Progenitor cell of endocrine pancreas (in vitro differentiated cells): Measurements from ENCODE around the gene S100A14. TPM values are rescaled to one million over a fixed set of nuclear protein-coding genes. Genes with fewer than 3 reads are reported as not detected.

Experiments
- DNase-seq: peaks from one replicate; pipeline ENCODE4 v3.0.0; 2021; ENCODE audit warnings: low spot score; ENCODE audit not compliant: unreplicated experiment
- H3K27ac Mint-ChIP-seq: 2 replicates; pipeline ENCODE4 v1.8.0; 2021; ENCODE audit warnings: mild to moderate bottlenecking, moderate library complexity, mixed read lengths
- H3K27me3 Mint-ChIP-seq: 2 replicates; pipeline ENCODE4 v1.8.0; 2021; ENCODE audit warnings: mixed read lengths
- H3K36me3 Mint-ChIP-seq: 2 replicates; pipeline ENCODE4 v1.8.0; 2022; ENCODE audit warnings: mixed read lengths; ENCODE audit not compliant: insufficient read depth
- H3K4me1 Mint-ChIP-seq: 2 replicates; pipeline ENCODE4 v1.8.0; 2021; ENCODE audit warnings: low read depth, mixed read lengths
- H3K4me3 Mint-ChIP-seq: 2 replicates; pipeline ENCODE4 v1.8.0; 2021; ENCODE audit warnings: low read depth, mild to moderate bottlenecking, moderate library complexity, mixed read lengths
- H3K9me3 Mint-ChIP-seq: 2 replicates; pipeline ENCODE4 v1.8.0; 2021; ENCODE audit warnings: low read depth, mixed read lengths
- total RNA-seq: library from RNA; stranded (reverse); gene quantifications from 2 replicates; pipeline ENCODE4 v1.2.1, GENCODE V29; 2021
- TF ChIP-seq, protein P1 (sequence below): fragments of 200-600 bp; sonication (generic); IDR thresholded peaks from one replicate; pipeline ENCODE4 v1.5.0; 2021; ENCODE audit warnings: antibody characterized with exemption, mild to moderate bottlenecking; ENCODE audit not compliant: unreplicated experiment

Gene S100A14
- total RNA-seq, 1 donor from 2014 or later: 1.4 TPM

DNA sequence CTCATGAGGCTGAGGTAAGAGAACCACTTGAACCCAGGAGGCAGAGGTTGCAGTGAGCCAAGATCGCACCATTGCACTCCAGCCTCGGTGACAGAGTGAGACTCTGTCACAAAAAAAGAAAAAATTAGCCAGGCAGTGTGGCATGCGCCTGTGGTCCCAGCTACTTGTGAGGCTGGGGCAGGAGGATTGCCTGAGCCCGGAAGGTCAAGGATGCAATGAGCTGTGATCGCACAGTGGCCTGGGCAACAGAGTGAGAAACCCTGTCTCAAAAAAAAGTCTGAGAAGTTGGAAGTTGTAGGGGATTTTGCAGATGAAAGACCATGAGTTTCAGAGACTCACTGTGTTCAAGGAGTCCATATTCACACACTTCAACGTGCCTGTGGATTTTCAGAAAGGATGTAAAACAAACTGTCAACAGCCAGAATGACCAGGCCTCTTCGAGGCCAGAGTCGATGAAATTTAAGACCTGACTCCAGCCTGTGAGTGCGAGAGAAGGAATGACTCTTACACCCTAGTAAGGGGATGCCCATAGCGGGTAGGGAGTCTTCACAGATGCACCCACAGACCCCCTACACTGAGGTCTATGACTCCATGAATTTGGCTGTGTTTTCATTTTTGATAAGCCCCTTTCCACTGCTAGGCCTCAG lies 9.0 kb upstream of the S100A14 start:
- Mint-ChIP-seq H3K4me3 (no peak overlapping the region), H3K36me3 (peaks cover 10% of the 10 kb centered on the region), H3K4me1 (peaks cover 22% of the 10 kb centered on the region), H3K27me3 (no peaks in the 10 kb centered on the region), H3K9me3 (no peaks in the 10 kb centered on the region), H3K27ac (no peak overlapping the region)
- no peak for DNase-seq
- TF ChIP-seq, protein P1, sequence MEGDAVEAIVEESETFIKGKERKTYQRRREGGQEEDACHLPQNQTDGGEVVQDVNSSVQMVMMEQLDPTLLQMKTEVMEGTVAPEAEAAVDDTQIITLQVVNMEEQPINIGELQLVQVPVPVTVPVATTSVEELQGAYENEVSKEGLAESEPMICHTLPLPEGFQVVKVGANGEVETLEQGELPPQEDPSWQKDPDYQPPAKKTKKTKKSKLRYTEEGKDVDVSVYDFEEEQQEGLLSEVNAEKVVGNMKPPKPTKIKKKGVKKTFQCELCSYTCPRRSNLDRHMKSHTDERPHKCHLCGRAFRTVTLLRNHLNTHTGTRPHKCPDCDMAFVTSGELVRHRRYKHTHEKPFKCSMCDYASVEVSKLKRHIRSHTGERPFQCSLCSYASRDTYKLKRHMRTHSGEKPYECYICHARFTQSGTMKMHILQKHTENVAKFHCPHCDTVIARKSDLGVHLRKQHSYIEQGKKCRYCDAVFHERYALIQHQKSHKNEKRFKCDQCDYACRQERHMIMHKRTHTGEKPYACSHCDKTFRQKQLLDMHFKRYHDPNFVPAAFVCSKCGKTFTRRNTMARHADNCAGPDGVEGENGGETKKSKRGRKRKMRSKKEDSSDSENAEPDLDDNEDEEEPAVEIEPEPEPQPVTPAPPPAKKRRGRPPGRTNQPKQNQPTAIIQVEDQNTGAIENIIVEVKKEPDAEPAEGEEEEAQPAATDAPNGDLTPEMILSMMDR: no peak

DNA sequence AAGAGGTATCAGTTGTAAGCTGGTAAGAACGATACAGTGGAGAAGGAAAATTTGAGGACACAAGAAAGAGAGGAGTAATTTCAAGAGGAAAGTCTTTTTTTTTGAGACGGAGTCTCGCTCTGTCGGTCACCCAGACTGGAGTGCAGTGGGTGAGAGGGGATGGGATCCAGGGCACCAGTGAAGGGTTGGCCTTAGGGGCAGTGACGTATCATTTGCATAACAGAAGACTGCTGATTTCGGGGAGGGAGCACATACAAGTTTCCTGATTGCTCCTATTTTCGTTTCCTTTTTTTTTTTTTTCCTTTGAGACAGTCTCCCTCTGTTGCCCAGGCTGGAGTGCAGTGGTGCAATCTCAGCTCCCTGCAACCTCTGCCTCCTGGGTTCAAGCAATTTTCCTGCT lies 7.0 kb upstream of the S100A14 start:
- Mint-ChIP-seq H3K27me3 (no peaks in the 10 kb centered on the region), H3K9me3 (no peaks in the 10 kb centered on the region), H3K36me3 (peaks cover 15% of the 10 kb centered on the region), H3K4me3 (no peak overlapping the region), H3K4me1 (peaks cover 20% of the 10 kb centered on the region), H3K27ac (peak overlapping the region; percentile 33)
- DNase-seq: no peak
- TF ChIP-seq, protein P1: no peak

DNA sequence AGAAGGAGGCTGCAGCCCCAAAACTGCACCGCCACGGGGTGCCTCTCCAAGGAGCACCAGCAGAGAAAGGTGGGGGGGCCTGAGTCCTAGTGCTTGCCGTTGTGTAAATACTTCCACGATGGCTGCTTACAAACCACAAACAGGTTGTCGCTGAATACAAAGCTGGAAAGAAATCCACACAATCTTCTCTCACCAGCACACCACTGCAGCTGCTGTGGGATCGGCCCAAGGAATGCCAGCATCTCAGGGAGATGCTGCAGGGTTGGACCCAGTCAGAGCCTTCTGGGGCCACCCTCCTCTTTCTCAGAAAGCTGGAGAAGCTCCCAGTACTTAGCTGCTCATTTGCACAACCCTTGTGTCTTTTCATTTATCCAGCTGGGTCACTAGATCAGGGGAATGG lies 3.0 kb upstream of the S100A14 start:
- TF ChIP-seq, protein P1: no peak

DNA sequence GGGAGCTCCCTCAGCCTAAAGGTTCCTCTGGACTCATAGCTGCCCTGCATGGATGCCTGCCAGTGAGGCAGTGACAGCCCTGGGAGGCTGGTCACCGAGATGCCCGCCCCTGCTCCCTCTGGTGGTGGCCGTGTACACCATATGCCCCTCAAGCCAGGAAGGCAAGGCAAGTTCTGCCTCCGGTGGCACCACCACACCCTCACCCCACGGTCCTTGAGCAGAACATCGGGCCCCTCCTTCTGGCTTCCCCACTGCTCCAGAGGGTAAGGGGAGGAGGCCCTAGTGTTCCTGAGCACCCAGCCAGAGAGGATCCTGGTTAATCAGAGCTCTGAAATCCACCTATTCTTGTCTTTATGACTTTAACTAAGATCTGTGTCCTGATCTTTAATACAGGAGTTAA lies 1.5 kb upstream of the S100A14 start:
- H3K4me1 Mint-ChIP-seq: peaks cover 7% of the 10 kb centered on the region
- no peaks in the 10 kb centered on the region for H3K27me3 Mint-ChIP-seq
- TF ChIP-seq, protein P1: peak; percentile 64
- no peaks in the 10 kb centered on the region for H3K9me3 Mint-ChIP-seq
- peak; percentile 43 for DNase-seq
- H3K4me3 Mint-ChIP-seq: no peak overlapping the region
- peaks cover 8% of the 10 kb centered on the region for H3K36me3 Mint-ChIP-seq
- H3K27ac Mint-ChIP-seq: no peak overlapping the region

More for the DNA sequence above, 3.0 kb upstream of the S100A14 start:
- DNase-seq: no peak
- no peaks in the 10 kb centered on the region for H3K9me3 Mint-ChIP-seq
- no peak overlapping the region for H3K27ac Mint-ChIP-seq
- H3K27me3 Mint-ChIP-seq: no peaks in the 10 kb centered on the region
- peaks cover 1% of the 10 kb centered on the region for H3K4me1 Mint-ChIP-seq
- no peak overlapping the region for H3K4me3 Mint-ChIP-seq
- peaks cover 13% of the 10 kb centered on the region for H3K36me3 Mint-ChIP-seq

DNA sequence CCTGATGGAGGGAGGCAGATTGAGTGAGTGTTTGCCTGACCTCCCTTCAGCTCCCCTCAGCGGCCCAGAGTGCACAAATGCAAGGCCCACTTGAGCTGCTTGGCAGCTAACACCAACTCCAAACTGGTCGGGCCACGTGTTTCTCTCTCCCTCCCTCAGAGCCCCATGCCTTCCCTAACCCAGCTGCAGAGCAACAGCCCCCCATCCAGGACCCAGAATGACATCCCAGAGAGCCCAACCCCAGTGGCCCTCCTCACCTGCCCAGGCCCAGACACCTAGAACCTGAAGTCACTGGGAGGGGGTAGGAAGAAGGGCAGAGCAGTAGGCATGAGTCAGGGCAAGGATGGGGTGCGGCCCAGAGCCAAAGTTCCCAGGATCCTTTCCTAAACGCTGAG lies 789 bp upstream of the S100A14 start:
- DNase-seq: no peak
- no peak overlapping the region for H3K27ac Mint-ChIP-seq
- H3K9me3 Mint-ChIP-seq: no peaks in the 10 kb centered on the region
- H3K4me1 Mint-ChIP-seq: peaks cover 13% of the 10 kb centered on the region
- no peak overlapping the region for H3K4me3 Mint-ChIP-seq
- TF ChIP-seq, protein P1: no peak
- peaks cover 8% of the 10 kb centered on the region for H3K36me3 Mint-ChIP-seq
- H3K27me3 Mint-ChIP-seq: no peaks in the 10 kb centered on the region
